A673 (cell line): ENCODE measurements around the gene ADAMTS15. TPM values are rescaled to one million over a fixed set of nuclear protein-coding genes. Genes with fewer than 3 reads are reported as not detected.

Source experiments
- BruUV-seq: library from RNA; stranded (reverse); fragments of 400-500 nt; replicated peaks from 2 replicates; lab custom pipeline; 2021; lab: Mats Ljungman, UMichigan
- CTCF ChIA-PET: fragments of 300-600 bp; sonication (Branson Sonifier 250); formaldehyde crosslinking; loops from one replicate; lab custom pipeline; 2022; ENCODE audit warnings: antibody characterized with exemption; lab: Charles Lee
- POLR2A ChIA-PET: fragments of 300-600 bp; sonication (Branson Sonifier 250); formaldehyde crosslinking; loops from one replicate; lab custom pipeline; 2022; ENCODE audit warnings: antibody characterized with exemption; ENCODE audit not compliant: low non-redundant PET; lab: Charles Lee
- DNase-seq: peaks from one replicate; pipeline ENCODE4 v3.0.0-alpha.2; 2015; ENCODE audit warnings: low spot score
- H3K27ac ChIP-seq: fragments of 200-600 bp; sonication (generic); 2 replicates; pipeline ENCODE4 v1.5.1; 2016; ENCODE audit warnings: mixed run types, low read depth, mild to moderate bottlenecking, mixed read lengths, antibody characterized with exemption, low read length; ENCODE audit not compliant: poor library complexity, severe bottlenecking
- H3K27me3 ChIP-seq: fragments of 200-600 bp; sonication (generic); replicated peaks from 2 replicates; pipeline ENCODE4 v1.6.1; 2017; ENCODE audit warnings: mixed run types, low read depth, mild to moderate bottlenecking, mixed read lengths, antibody characterized with exemption, low read length; ENCODE audit not compliant: insufficient read depth, poor library complexity
- H3K36me3 ChIP-seq: fragments of 200-600 bp; sonication (generic); 2 replicates; pipeline ENCODE4 v1.6.1; 2016; ENCODE audit warnings: mixed run types, mild to moderate bottlenecking, mixed read lengths, antibody characterized with exemption, low read length; ENCODE audit not compliant: insufficient read depth, poor library complexity, severe bottlenecking
- H3K4me1 ChIP-seq: fragments of 200-600 bp; sonication (generic); 2 replicates; pipeline ENCODE4 v1.6.1; 2017; ENCODE audit warnings: mixed run types, mild to moderate bottlenecking, mixed read lengths, antibody characterized with exemption, low read length; ENCODE audit not compliant: insufficient read depth, poor library complexity, severe bottlenecking
- H3K4me3 ChIP-seq: fragments of 200-600 bp; sonication (generic); 2 replicates; pipeline ENCODE4 v1.5.1; 2016; ENCODE audit warnings: low read depth, mixed run types, mild to moderate bottlenecking, mixed read lengths, low read length; ENCODE audit not compliant: poor library complexity, severe bottlenecking
- H3K9me3 ChIP-seq: fragments of 200-600 bp; sonication (generic); 2 replicates; pipeline ENCODE4 v1.6.1; 2016; ENCODE audit warnings: mixed run types, low read depth, mild to moderate bottlenecking, mixed read lengths, antibody characterized with exemption, low read length; ENCODE audit not compliant: poor library complexity, severe bottlenecking
- EZH2 ChIP-seq: fragments of 200-600 bp; sonication (generic); IDR thresholded peaks from 2 replicates; pipeline ENCODE4 v1.6.1; 2017; ENCODE audit warnings: borderline replicate concordance, low read depth, mild to moderate bottlenecking, mixed read lengths, antibody characterized with exemption, low read length; ENCODE audit not compliant: poor library complexity, severe bottlenecking
- intact Hi-C: fragments of 100-400 bp; cut with micrococcal nuclease; formaldehyde crosslinking; loops from one replicate; pipeline ENCODE4 v1.10.0; 2022; ENCODE audit not compliant: unreplicated experiment
- total RNA-seq: library from RNA; stranded (reverse); gene quantifications from 2 replicates; pipeline ENCODE4 v1.2.3, GENCODE V29; 2021
- TF ChIP-seq, protein P1 (sequence below): fragments of 300-800, 200-600 bp; sonication (generic); conservative IDR thresholded peaks from 2 replicates; pipeline ENCODE4 v1.5.1; 2017; ENCODE audit warnings: low read depth, mild to moderate bottlenecking, antibody characterized with exemption, low read length, moderate library complexity, mixed read lengths

The ADAMTS15 gene
- total RNA-seq, 1 experiment from 2014 or later = 0.99 TPM

- no peak for TF ChIP-seq EZH2
- TF ChIP-seq, protein P1, sequence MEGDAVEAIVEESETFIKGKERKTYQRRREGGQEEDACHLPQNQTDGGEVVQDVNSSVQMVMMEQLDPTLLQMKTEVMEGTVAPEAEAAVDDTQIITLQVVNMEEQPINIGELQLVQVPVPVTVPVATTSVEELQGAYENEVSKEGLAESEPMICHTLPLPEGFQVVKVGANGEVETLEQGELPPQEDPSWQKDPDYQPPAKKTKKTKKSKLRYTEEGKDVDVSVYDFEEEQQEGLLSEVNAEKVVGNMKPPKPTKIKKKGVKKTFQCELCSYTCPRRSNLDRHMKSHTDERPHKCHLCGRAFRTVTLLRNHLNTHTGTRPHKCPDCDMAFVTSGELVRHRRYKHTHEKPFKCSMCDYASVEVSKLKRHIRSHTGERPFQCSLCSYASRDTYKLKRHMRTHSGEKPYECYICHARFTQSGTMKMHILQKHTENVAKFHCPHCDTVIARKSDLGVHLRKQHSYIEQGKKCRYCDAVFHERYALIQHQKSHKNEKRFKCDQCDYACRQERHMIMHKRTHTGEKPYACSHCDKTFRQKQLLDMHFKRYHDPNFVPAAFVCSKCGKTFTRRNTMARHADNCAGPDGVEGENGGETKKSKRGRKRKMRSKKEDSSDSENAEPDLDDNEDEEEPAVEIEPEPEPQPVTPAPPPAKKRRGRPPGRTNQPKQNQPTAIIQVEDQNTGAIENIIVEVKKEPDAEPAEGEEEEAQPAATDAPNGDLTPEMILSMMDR = no peak
- H3K27me3 ChIP-seq = peaks cover 46% of the 10 kb centered on the region
- CTCF ChIA-PET = interaction anchor here (0.7 to 2.5 kb wide), 13 partner anchors 10 to 485 kb away, joined by 3 to 52 read pairs (median 6); partner anchors contain the start of gene SNX19
- no TSS peak for BruUV-seq
- intact Hi-C loops = loop anchor here (1.0 kb wide), 1 partner anchor 218 kb away; no protein-coding TSS in a partner anchor
- peaks cover 14% of the 10 kb centered on the region for H3K4me1 ChIP-seq
- H3K4me3 ChIP-seq = no peak overlapping the region
- no peaks in the 10 kb centered on the region for H3K36me3 ChIP-seq
- POLR2A ChIA-PET = no interaction called here
- no peaks in the 10 kb centered on the region for H3K9me3 ChIP-seq
- no peak for DNase-seq
- no peak overlapping the region for H3K27ac ChIP-seq
These were observed 16.6 kb upstream of the ADAMTS15 start for GRCh38 chr11:130431801-130432200.

DNA sequence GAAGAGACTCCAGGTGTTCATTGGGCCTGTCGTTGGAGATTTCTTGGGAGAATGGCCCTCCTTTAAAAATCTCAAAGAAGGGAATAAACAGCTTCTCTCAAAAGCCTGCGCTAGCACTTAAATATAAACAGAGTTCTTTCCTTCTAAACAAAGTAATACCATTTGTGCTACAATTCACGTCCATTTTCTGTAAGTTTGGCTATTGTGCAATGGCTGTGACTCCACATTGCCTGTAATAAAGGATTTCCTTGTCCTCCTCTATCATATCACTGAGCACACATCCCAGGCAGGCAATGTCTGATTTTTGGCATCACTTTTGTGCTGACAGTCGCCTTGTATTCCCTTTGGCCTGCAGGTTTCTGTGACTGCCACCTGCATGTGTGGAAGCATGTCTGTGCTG, 15.1 kb upstream of the ADAMTS15 start:
- no peak for DNase-seq
- TF ChIP-seq, protein P1 = no peak
- TF ChIP-seq EZH2 = no peak
- Histone ChIP-seq H3K27ac (no peak overlapping the region), H3K9me3 (no peaks in the 10 kb centered on the region), H3K27me3 (peaks cover 32% of the 10 kb centered on the region), H3K4me3 (no peak overlapping the region), H3K36me3 (no peaks in the 10 kb centered on the region), H3K4me1 (peaks cover 5% of the 10 kb centered on the region)
- ChIA-PET POLR2A (interaction anchor here (0.9 kb wide), 1 partner anchor 25 kb away, joined by 6 read pairs; no protein-coding TSS in a partner anchor), CTCF (interaction anchor here (0.7 to 3.0 kb wide), 2 partner anchors 425 to 429 kb away, joined by 3 to 31 read pairs; no protein-coding TSS in a partner anchor)
- intact Hi-C loops = no loop called here
- no TSS peak for BruUV-seq

DNA sequence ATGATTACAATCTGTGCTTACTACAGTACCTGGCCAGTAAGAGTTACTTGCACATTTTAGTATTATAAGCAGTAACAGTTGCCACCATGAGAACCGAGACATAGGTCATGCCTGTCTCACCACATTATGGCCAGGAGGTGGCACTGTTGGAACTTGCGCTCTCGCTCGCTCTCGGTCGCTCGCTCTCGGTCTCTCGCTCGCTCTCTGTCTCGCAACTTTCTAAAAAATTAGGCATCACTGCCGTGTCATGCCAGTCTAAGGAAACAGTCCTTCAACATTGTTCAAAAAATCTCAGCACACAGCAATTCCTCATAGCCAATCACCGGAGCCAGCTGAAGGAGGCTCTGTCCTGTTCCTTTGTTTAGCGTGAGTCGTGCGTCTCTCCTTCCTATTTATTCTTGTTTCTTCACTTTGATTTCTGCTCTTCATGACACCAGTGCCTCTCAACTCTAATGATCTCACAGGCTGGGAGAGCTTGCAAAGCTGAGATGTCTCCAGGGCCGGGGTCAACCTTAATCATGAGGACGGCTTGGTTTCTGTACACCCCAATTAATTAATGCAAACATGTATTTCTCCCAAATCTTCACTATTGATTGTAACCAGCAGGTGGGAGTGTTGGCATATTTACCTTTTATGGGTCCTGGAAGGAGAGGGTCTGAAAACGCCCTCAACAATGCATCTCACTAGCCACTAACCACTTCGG, 13.8 kb upstream of the ADAMTS15 start:
- no TSS peak for BruUV-seq
- peak; percentile 91 for DNase-seq
- H3K4me3 ChIP-seq = peak overlapping the region; percentile 59
- peaks cover 19% of the 10 kb centered on the region for H3K27me3 ChIP-seq
- no peaks in the 10 kb centered on the region for H3K36me3 ChIP-seq
- H3K4me1 ChIP-seq = peaks cover 5% of the 10 kb centered on the region
- CTCF ChIA-PET = interaction anchor here (0.6 to 3.0 kb wide), 7 partner anchors 62 to 429 kb away, joined by 3 to 31 read pairs (median 4); no protein-coding TSS in a partner anchor
- no peak overlapping the region for H3K27ac ChIP-seq
- no peaks in the 10 kb centered on the region for H3K9me3 ChIP-seq
- intact Hi-C loops = loop anchor here (1.0 to 2.0 kb wide), 4 partner anchors 240 to 460 kb away; no protein-coding TSS in a partner anchor
- POLR2A ChIA-PET = no interaction called here
- TF ChIP-seq, protein P1 = peak; percentile 92
- TF ChIP-seq EZH2 = no peak
